Skin epidermis (tissue), 12 donors: Measurements from ENCODE around the gene SPON2.

Source experiments
- H3K27ac ChIP-seq, 21 experiments: fragments of 200-600 bp; sonication (generic) in 11 of 21; one replicate each; pipeline ENCODE4 v1.5.0; 2020; ENCODE audit warnings: mild to moderate bottlenecking in 3 of 21, inconsistent platforms in 2 of 21, moderate library complexity in 2 of 21
- H3K4me3 ChIP-seq, 7 experiments: fragments of 200-600 bp; sonication (generic) in 2 of 7; one replicate each; pipeline ENCODE4 v1.5.0; 2020; ENCODE audit warnings: inconsistent platforms in 2 of 7, mild to moderate bottlenecking in 2 of 7, moderate library complexity in 1 of 7

Gene SPON2

GRCh38 chr4:1210241-1210841 lies 38.0 kb upstream of the SPON2 start:
- peak overlapping the region in 5 of 21 experiments; percentile 24 to 84 (median 77) for H3K27ac ChIP-seq
- H3K4me3 ChIP-seq: no peak overlapping the region

GRCh38 chr4:1209821-1210220 lies 37.4 kb upstream of the SPON2 start:
- no peak overlapping the region for H3K4me3 ChIP-seq
- peak overlapping the region in 14 of 21 experiments; percentile 0 to 84 (median 46) for H3K27ac ChIP-seq

GRCh38 chr4:1208970-1209704 lies 36.8 kb upstream of the SPON2 start:
- Histone ChIP-seq H3K4me3 (no peak overlapping the region), H3K27ac (peak overlapping the region in 12 of 21 experiments; percentile 5 to 84 (median 49))

GRCh38 chr4:1208266-1208961 lies 36.0 kb upstream of the SPON2 start:
- Histone ChIP-seq H3K27ac (peak overlapping the region in 13 of 21 experiments; percentile 1 to 84 (median 56)), H3K4me3 (peak overlapping the region in 2 of 7 experiments; percentile 4 to 11)

GRCh38 chr4:1207603-1208265 lies 35.4 kb upstream of the SPON2 start:
- H3K27ac ChIP-seq: peak overlapping the region in 11 of 21 experiments; percentile 20 to 84 (median 60)
- peak overlapping the region in 2 of 7 experiments; percentile 4 to 11 for H3K4me3 ChIP-seq

GRCh38 chr4:1207157-1207470 lies 34.7 kb upstream of the SPON2 start:
- peak overlapping the region in 1 of 21 experiments; percentile 77 for H3K27ac ChIP-seq
- no peak overlapping the region for H3K4me3 ChIP-seq

- H3K27ac ChIP-seq: peak overlapping the region in 2 of 21 experiments; percentile 77 to 92
- H3K4me3 ChIP-seq: no peak overlapping the region
Measured at GRCh38 chr4:1206299-1207156, 34.1 kb upstream of the SPON2 start.

- Histone ChIP-seq H3K4me3 (no peak overlapping the region), H3K27ac (peak overlapping the region in 2 of 21 experiments; percentile 39 to 92)
Measured at GRCh38 chr4:1205586-1206298, 33.4 kb upstream of the SPON2 start.

- H3K4me3 ChIP-seq: no peak overlapping the region
- peak overlapping the region in 3 of 21 experiments; percentile 6 to 92 (median 39) for H3K27ac ChIP-seq
Measured at GRCh38 chr4:1204828-1205585, 32.6 kb upstream of the SPON2 start.

- Histone ChIP-seq H3K4me3 (no peak overlapping the region), H3K27ac (peak overlapping the region in 5 of 21 experiments; percentile 6 to 92 (median 85))
Measured at GRCh38 chr4:1204286-1204827, 32.0 kb upstream of the SPON2 start.

GRCh38 chr4:1203026-1203616 lies 30.7 kb upstream of the SPON2 start:
- H3K4me3 ChIP-seq: no peak overlapping the region
- peak overlapping the region in 11 of 21 experiments; percentile 5 to 93 (median 77) for H3K27ac ChIP-seq

- Histone ChIP-seq H3K27ac (peak overlapping the region in 17 of 21 experiments; percentile 0 to 93 (median 67)), H3K4me3 (no peak overlapping the region)
Measured at GRCh38 chr4:1202526-1203011, 30.2 kb upstream of the SPON2 start.

- Histone ChIP-seq H3K27ac (peak overlapping the region in 18 of 21 experiments; percentile 0 to 93 (median 60)), H3K4me3 (peak overlapping the region in 1 of 7 experiments; percentile 9)
Measured at GRCh38 chr4:1201851-1202525, 29.6 kb upstream of the SPON2 start.

- Histone ChIP-seq H3K4me3 (peak overlapping the region; percentile 1 to 29 (median 9)), H3K27ac (peak overlapping the region in 17 of 21 experiments; percentile 10 to 93 (median 75))
Measured at GRCh38 chr4:1200425-1201035, 28.1 kb upstream of the SPON2 start.

GRCh38 chr4:1199556-1200331 lies 27.4 kb upstream of the SPON2 start:
- H3K4me3 ChIP-seq: no peak overlapping the region

More at GRCh38 chr4:1199556-1200331, 27.4 kb upstream of the SPON2 start:
- peak overlapping the region in 8 of 21 experiments; percentile 75 to 93 (median 86) for H3K27ac ChIP-seq
